GM12872 (cell line): ENCODE measurements around the gene PDE9A.

Experiments used
- TF ChIP-seq, protein P1 (sequence below): IDR thresholded peaks from 3 replicates; pipeline ENCODE4 v1.5.1; 2011; ENCODE audit warnings: low read depth, mild to moderate bottlenecking, low read length, moderate library complexity; ENCODE audit not compliant: insufficient read depth

The PDE9A gene

DNA sequence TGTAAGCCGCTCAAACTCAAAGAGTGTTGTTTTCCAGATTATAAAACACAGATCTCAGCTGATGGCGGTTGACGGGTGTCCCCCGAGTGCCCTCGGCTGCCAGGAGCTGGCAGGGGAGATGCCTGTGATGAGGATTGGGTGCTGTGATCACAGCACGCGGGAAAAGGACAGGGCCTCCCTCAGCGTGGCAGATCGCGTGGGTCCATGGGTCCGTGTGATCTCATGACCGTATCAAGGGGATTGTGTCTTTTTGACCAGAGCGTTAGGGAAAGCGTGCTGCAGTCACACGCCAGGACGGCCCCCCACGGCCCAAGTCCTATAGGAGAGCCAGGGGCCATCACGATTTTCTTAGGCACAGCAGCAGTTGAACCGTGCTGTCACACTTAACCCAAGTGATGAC lies 51.9 kb downstream of the PDE9A start:
- TF ChIP-seq, protein P1, sequence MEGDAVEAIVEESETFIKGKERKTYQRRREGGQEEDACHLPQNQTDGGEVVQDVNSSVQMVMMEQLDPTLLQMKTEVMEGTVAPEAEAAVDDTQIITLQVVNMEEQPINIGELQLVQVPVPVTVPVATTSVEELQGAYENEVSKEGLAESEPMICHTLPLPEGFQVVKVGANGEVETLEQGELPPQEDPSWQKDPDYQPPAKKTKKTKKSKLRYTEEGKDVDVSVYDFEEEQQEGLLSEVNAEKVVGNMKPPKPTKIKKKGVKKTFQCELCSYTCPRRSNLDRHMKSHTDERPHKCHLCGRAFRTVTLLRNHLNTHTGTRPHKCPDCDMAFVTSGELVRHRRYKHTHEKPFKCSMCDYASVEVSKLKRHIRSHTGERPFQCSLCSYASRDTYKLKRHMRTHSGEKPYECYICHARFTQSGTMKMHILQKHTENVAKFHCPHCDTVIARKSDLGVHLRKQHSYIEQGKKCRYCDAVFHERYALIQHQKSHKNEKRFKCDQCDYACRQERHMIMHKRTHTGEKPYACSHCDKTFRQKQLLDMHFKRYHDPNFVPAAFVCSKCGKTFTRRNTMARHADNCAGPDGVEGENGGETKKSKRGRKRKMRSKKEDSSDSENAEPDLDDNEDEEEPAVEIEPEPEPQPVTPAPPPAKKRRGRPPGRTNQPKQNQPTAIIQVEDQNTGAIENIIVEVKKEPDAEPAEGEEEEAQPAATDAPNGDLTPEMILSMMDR: no peak

DNA sequence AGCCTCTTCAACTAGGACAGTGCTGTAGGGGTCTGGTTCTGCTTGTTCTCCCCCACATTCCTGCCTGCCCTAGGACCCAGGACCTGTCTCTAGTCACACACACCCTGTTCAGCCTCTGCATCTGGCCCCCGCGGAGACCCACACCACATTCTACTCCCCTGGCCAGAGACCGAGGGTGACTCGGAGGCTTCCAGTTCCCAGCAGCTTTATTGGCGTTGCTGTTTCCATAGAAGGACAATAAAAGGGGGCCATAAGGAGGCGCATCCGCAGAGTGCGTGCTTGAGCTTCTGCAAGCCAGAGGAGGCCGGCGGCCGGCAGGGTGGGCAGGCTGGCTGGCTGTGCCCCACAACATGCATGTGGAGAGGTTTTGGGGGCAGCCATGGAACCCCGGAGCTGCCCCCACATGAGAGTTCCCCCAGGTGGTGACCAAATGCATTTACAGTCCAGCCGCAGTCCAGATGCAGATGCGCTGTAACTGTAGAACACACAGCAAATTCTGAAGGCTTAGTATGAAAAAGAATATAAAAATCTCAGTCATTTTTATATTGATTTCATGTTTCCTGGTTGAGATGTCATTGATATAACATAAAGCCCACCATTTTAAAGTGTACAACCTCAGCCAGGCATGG lies 52.4 kb downstream of the PDE9A start:
- TF ChIP-seq, protein P1: no peak

DNA sequence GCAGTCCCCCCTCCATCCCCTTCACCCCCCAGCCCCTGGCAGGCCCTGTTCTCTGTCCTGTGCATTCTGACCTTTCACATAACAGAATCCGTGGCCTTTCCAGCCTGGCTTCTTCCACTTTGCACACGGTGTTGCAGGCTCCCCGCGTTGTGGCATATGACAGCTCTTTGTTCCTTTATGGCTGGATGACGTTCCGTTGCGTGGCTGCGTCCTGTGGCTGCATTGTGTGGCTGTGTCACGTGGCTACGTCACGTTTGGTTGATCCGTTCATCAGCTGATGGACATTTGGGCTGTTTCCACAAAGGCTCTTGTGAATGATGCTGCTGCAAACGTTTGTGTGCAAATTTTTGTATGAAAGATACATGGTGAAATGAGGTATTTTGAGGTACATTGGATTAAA lies 53.3 kb downstream of the PDE9A start:
- TF ChIP-seq, protein P1: no peak

DNA sequence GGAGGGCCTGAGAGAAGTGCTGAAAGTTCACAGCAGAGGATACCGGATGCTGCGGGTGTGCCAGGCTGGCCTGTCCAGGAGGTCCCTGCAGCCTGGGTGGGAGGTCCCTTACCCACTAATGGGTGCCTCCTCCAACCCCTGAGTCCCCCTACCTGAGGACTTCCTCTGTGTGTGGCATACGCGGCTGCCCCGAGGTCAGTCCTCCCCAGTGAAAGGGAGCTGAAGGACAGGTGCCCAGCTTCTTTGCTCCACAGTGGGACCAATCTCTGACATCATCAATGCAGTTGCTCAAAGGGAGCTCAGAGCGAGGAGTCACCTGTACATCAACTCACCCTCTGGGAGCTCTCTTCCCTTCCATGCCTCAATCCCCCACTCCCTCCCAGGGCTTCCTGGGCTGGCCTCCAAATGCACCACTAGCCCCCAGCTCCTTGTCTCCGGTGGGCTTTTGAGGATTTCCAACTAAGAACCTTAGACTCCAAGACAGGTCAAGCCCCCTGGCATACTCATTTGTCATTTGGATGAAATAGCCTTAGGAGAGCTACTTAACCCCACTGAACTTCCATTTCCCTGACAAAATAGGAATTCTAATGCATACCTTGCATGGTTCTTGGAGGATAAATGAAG lies 53.9 kb downstream of the PDE9A start:
- TF ChIP-seq, protein P1: no peak

DNA sequence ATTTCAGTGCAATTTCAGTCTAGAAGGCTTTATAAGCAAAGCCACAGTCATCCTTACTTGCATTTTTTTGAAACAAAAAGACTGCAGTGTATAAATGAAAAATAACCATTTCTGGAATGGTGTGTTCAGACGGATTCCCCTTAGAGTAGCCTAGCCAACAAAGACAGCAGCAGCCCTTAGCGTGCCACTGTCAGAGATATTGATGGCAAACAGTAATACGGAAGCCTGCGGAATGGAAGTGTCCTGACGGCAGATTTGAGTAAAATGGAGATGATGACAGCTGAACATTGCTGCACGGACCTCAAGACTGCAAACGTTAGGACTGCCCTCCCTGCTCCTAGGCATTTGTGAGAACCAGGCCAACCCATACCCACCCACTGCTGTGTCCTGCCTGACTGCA lies 54.7 kb downstream of the PDE9A start:
- TF ChIP-seq, protein P1: no peak

DNA sequence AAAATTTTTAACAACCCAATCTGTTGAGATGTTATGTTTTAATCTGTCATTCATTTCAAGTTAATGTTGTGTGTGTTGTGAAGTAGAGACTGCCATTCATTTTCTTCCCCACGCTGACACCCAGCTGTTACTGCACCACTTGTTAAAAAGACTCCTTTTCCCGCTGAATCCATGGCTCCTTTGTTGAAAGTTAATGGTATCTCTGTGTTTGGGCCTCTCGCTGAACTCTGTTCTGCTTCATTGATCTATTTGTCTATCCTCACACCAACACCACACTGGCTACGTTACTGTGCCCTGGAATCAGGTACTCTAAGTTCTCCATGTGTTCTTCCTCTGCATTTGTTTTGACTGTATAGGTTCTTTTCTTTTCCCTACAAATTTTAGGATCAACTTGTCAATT lies 58.2 kb downstream of the PDE9A start:
- TF ChIP-seq, protein P1: no peak

DNA sequence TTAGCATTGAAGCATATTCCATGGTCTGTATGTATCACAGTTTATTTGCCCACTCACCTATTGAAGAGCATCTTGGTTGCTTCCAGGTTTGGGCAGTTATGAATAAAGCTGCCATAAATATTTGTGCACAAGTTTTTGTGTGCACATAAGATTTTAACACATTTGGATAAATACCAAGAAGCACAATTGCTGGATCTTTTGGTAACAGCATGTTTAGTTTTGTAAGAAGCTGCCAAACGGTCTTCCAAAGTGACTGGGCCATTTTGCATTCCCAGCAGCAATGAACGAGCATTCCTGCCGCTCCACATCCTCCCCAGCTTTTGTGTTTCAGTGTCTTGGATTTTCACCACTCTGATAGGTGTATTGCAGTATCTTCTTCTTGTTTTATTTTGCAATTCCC lies 62.7 kb downstream of the PDE9A start:
- TF ChIP-seq, protein P1: no peak
